H9 (cell line): ENCODE data around the gene LRMDA. TPM values are rescaled to one million over a fixed set of nuclear protein-coding genes. Genes with fewer than 3 reads are reported as not detected.

Source experiments
- DNase-seq: peaks from one replicate; pipeline ENCODE4 v3.0.0-alpha.2; 2017
- H2AFZ ChIP-seq: one replicate; pipeline ENCODE4 v1.6.1; 2013; ENCODE audit warnings: mild to moderate bottlenecking, low read length, control low read depth, moderate library complexity
- H2AK5ac ChIP-seq: 2 replicates; pipeline ENCODE4 v1.6.1; 2013; ENCODE audit warnings: low read length, control low read depth, mixed read lengths; ENCODE audit not compliant: insufficient read length
- H2BK120ac ChIP-seq: one replicate; pipeline ENCODE4 v1.6.1; 2013; ENCODE audit warnings: low read depth, mild to moderate bottlenecking, low read length, control low read depth, inconsistent platforms; ENCODE audit not compliant: poor library complexity, severe bottlenecking
- H2BK12ac ChIP-seq: 2 replicates; pipeline ENCODE4 v1.6.1; 2013; ENCODE audit warnings: low read length, control low read depth, mixed read lengths, low read depth; ENCODE audit not compliant: insufficient read length
- H2BK15ac ChIP-seq: 2 replicates; pipeline ENCODE4 v1.6.1; 2013; ENCODE audit warnings: low read depth, low read length, control low read depth
- H2BK20ac ChIP-seq: one replicate; pipeline ENCODE4 v1.6.1; 2013; ENCODE audit warnings: low read depth, mild to moderate bottlenecking, low read length, control low read depth, inconsistent platforms; ENCODE audit not compliant: poor library complexity, severe bottlenecking
- H2BK5ac ChIP-seq: 2 replicates; pipeline ENCODE4 v1.6.1; 2013; ENCODE audit warnings: low read length, control low read depth, mixed read lengths; ENCODE audit not compliant: insufficient read length
- H3K14ac ChIP-seq: 2 replicates; pipeline ENCODE4 v1.6.1; 2013; ENCODE audit warnings: low read length, control low read depth; ENCODE audit not compliant: insufficient read depth
- H3K18ac ChIP-seq: 2 replicates; pipeline ENCODE4 v1.6.1; 2013; ENCODE audit warnings: low read depth, mild to moderate bottlenecking, mixed read lengths, low read length, control low read depth; ENCODE audit not compliant: insufficient read length
- H3K23ac ChIP-seq: 2 replicates; pipeline ENCODE4 v1.6.1; 2013; ENCODE audit warnings: low read length, control low read depth, mixed read lengths, low read depth; ENCODE audit not compliant: insufficient read length
- H3K23me2 ChIP-seq: 2 replicates; pipeline ENCODE4 v1.6.1; 2013; ENCODE audit warnings: low read depth, mild to moderate bottlenecking, mixed read lengths, low read length, control low read depth; ENCODE audit not compliant: insufficient read length, poor library complexity, severe bottlenecking
- H3K27ac ChIP-seq: 2 replicates; pipeline ENCODE4 v1.5.1; 2013; ENCODE audit warnings: low read length, control low read depth, mixed read lengths, low read depth; ENCODE audit not compliant: insufficient read length
- H3K27me3 ChIP-seq: 2 replicates; pipeline ENCODE4 v1.6.1; 2013; ENCODE audit warnings: low read length, control low read depth, inconsistent platforms; ENCODE audit not compliant: insufficient read depth
- H3K4ac ChIP-seq: 2 replicates; pipeline ENCODE4 v1.6.1; 2013; ENCODE audit warnings: low read depth, mild to moderate bottlenecking, control low read depth, inconsistent platforms, low read length, moderate library complexity
- H3K4me1 ChIP-seq: 2 replicates; pipeline ENCODE4 v1.6.1; 2013; ENCODE audit warnings: low read length, control low read depth, inconsistent platforms; ENCODE audit not compliant: insufficient read depth
- H3K4me2 ChIP-seq: 2 replicates; pipeline ENCODE4 v1.6.1; 2013; ENCODE audit warnings: low read length, control low read depth, mixed read lengths; ENCODE audit not compliant: insufficient read length, insufficient read depth
- H3K56ac ChIP-seq: 2 replicates; pipeline ENCODE4 v1.6.1; 2013; ENCODE audit warnings: low read depth, mild to moderate bottlenecking, mixed read lengths, low read length, control low read depth; ENCODE audit not compliant: insufficient read length
- H3K79me1 ChIP-seq: 2 replicates; pipeline ENCODE4 v1.6.1; 2013; ENCODE audit warnings: low read depth, mild to moderate bottlenecking, moderate library complexity, low read length, control low read depth, inconsistent platforms; ENCODE audit not compliant: insufficient read depth, poor library complexity, severe bottlenecking
- H3K79me2 ChIP-seq: 2 replicates; pipeline ENCODE4 v1.6.1; 2013; ENCODE audit warnings: low read length, control low read depth, inconsistent platforms; ENCODE audit not compliant: insufficient read depth
- H3K9ac ChIP-seq: 2 replicates; pipeline ENCODE4 v1.6.1; 2013; ENCODE audit warnings: low read length, control low read depth, mixed read lengths; ENCODE audit not compliant: insufficient read length; ENCODE audit errors: extremely low read depth
- H3K9me3 ChIP-seq: one replicate; pipeline ENCODE4 v1.6.1; 2013; ENCODE audit warnings: low read depth, low read length, inconsistent platforms; ENCODE audit not compliant: control insufficient read depth
- H3T11ph ChIP-seq: one replicate; pipeline ENCODE4 v1.6.1; 2013; ENCODE audit warnings: mild to moderate bottlenecking, low read length, control low read depth, inconsistent platforms
- H4K20me1 ChIP-seq: one replicate; pipeline ENCODE4 v1.6.1; 2013; ENCODE audit not compliant: control insufficient read depth, insufficient read length, insufficient read depth
- H4K5ac ChIP-seq: 2 replicates; pipeline ENCODE4 v1.6.1; 2013; ENCODE audit warnings: low read depth, mild to moderate bottlenecking, mixed read lengths, low read length, control low read depth; ENCODE audit not compliant: insufficient read length
- H4K8ac ChIP-seq: replicated peaks from 2 replicates; pipeline ENCODE4 v1.6.1; 2013; ENCODE audit warnings: low read length, control low read depth, mixed read lengths, low read depth; ENCODE audit not compliant: insufficient read length
- H4K91ac ChIP-seq: 2 replicates; pipeline ENCODE4 v1.6.1; 2013; ENCODE audit warnings: low read depth, mild to moderate bottlenecking, moderate library complexity, mixed read lengths, low read length, control low read depth; ENCODE audit not compliant: insufficient read length
- H3K27ac Mint-ChIP-seq, 3 experiments: 2 replicates in 2 of 3; 3 replicates in 1 of 3; pipeline ENCODE4 v1.8.0; 2020 to 2021; ENCODE audit warnings: mixed read lengths in 3 of 3, mild to moderate bottlenecking in 1 of 3, moderate library complexity in 1 of 3
- H3K27me3 Mint-ChIP-seq: 2 replicates; pipeline ENCODE4 v1.8.0; 2021; ENCODE audit warnings: low read depth, mild to moderate bottlenecking, moderate library complexity, mixed read lengths
- H3K36me3 Mint-ChIP-seq, 3 experiments: 2 replicates in 2 of 3; 3 replicates in 1 of 3; pipeline ENCODE4 v1.8.0; 2020 to 2021; ENCODE audit warnings: low read depth in 3 of 3, mixed read lengths in 3 of 3; ENCODE audit not compliant: insufficient read depth in 1 of 3
- H3K4me1 Mint-ChIP-seq, 2 experiments: 2 replicates each; pipeline ENCODE4 v1.8.0; 2020; ENCODE audit warnings: mixed read lengths in 2 of 2
- H3K4me3 Mint-ChIP-seq, 2 experiments: 2 replicates in 1 of 2; 3 replicates in 1 of 2; pipeline ENCODE4 v1.8.0; 2020 to 2021; ENCODE audit warnings: mild to moderate bottlenecking in 2 of 2, mixed read lengths in 2 of 2, moderate library complexity in 1 of 2
- H3K9me3 Mint-ChIP-seq, 2 experiments: 2 replicates in 1 of 2; 3 replicates in 1 of 2; pipeline ENCODE4 v1.8.0; 2020; ENCODE audit warnings: mild to moderate bottlenecking in 2 of 2, mixed read lengths in 2 of 2, moderate library complexity in 1 of 2
- WGBS: extraction: QIAGEN DNeasy Blood & Tissue Kit; methylation state at CpG from one replicate; pipeline ENCODE4 v1.1.7; 2013; ENCODE audit warnings: missing lambda C conversion rate, low lambda C conversion rate, mixed read lengths; ENCODE audit not compliant: insufficient read length; ENCODE audit errors: extremely low coverage; 5-methylcytosine and 5-hydroxymethylcytosine counted together
- total RNA-seq: library from RNA; stranded (reverse); gene quantifications from 2 replicates; pipeline ENCODE4 v1.2.1, GENCODE V29; 2021
- TF ChIP-seq, protein P1 (sequence below): fragments of 200-600 bp; sonication (generic); conservative IDR thresholded peaks from 3 replicates; pipeline ENCODE4 v1.8.0; 2021; ENCODE audit warnings: antibody characterized with exemption, mild to moderate bottlenecking

The LRMDA gene
- total RNA-seq, 1 experiment from 2014 or later = 1.8 TPM

DNA sequence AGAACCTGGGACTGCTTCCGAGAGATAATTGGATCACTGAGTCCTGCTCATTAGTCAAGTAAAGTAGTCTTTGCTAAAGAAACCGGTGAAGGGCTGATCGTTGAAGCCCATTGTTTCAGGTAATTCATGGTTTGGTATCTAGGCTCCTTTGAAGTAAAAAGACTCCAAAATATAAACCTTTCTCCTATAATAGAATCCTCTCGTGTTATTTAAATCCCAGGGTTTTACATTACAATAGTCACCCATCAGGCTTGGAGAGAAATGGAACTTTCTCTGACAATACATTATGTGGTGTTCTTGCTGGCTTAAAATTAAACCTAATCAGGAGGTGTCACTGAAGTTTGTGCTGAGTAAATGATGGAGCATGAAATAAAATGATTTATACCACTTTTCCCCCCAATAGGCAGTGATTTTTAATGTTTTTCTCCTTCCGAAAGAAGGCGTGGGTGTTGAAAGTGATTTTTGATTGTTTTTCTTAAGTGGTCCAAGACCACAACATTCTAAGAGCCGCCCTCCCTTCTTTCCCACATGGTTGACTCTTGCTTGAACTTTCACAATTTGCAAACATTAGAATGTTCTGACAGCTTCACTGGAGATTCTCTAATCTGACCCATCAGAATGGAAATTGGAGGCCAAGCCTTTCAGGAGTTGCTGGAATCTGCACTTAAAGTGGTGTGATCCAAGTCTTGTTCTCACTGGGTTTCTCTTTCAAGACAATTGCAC, 44.2 kb downstream of the LRMDA start:
- no peaks in the 10 kb centered on the region; the same call in 1 of the 2 replicates for H3K27me3 ChIP-seq
- no peak overlapping the region for H4K5ac ChIP-seq
- no peaks in the 10 kb centered on the region for H3K79me1 ChIP-seq
- Mint-ChIP-seq H3K36me3 (peaks cover 0 to 16% (median 0%) of the 10 kb centered on the region in 3 experiments; a peak in 3 of 7 replicates), H3K27ac (no peak overlapping the region; a peak in 1 of 7 replicates), H3K27me3 (peaks cover 63% of the 10 kb centered on the region), H3K4me1 (peaks cover 26 to 27% of the 10 kb centered on the region in 2 experiments), H3K9me3 (peaks cover 3 to 5% of the 10 kb centered on the region in 2 experiments; a peak in 4 of 5 replicates), H3K4me3 (no peak overlapping the region)
- no peak overlapping the region for H3T11ph ChIP-seq
- no peaks in the 10 kb centered on the region for H3K23me2 ChIP-seq
- H4K20me1 ChIP-seq = no peaks in the 10 kb centered on the region
- H4K91ac ChIP-seq = no peak overlapping the region
- H3K4me2 ChIP-seq = no peak overlapping the region
- no peak overlapping the region for H3K14ac ChIP-seq
- DNase-seq = peak; percentile 3
- WGBS = no CpG with 5 or more reads among the region's 7 CpGs
- no peak overlapping the region for H3K18ac ChIP-seq
- TF ChIP-seq, protein P1, sequence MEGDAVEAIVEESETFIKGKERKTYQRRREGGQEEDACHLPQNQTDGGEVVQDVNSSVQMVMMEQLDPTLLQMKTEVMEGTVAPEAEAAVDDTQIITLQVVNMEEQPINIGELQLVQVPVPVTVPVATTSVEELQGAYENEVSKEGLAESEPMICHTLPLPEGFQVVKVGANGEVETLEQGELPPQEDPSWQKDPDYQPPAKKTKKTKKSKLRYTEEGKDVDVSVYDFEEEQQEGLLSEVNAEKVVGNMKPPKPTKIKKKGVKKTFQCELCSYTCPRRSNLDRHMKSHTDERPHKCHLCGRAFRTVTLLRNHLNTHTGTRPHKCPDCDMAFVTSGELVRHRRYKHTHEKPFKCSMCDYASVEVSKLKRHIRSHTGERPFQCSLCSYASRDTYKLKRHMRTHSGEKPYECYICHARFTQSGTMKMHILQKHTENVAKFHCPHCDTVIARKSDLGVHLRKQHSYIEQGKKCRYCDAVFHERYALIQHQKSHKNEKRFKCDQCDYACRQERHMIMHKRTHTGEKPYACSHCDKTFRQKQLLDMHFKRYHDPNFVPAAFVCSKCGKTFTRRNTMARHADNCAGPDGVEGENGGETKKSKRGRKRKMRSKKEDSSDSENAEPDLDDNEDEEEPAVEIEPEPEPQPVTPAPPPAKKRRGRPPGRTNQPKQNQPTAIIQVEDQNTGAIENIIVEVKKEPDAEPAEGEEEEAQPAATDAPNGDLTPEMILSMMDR = no peak
- no peak overlapping the region for H3K9ac ChIP-seq
- H3K4me1 ChIP-seq = peaks cover 10% of the 10 kb centered on the region; the same call in 1 of the 2 replicates
- H2AK5ac ChIP-seq = no peak overlapping the region
- no peak overlapping the region for H2BK12ac ChIP-seq
- no peak overlapping the region for H2BK120ac ChIP-seq
- no peak overlapping the region for H3K4ac ChIP-seq
- H3K56ac ChIP-seq = no peak overlapping the region
- H2AFZ ChIP-seq = no peak overlapping the region
- no peak overlapping the region for H4K8ac ChIP-seq
- no peak overlapping the region for H3K23ac ChIP-seq
- H2BK15ac ChIP-seq = no peak overlapping the region
- no peaks in the 10 kb centered on the region for H3K9me3 ChIP-seq
- H2BK20ac ChIP-seq = no peak overlapping the region
- no peak overlapping the region for H3K27ac ChIP-seq
- H3K79me2 ChIP-seq = no peaks in the 10 kb centered on the region
- H2BK5ac ChIP-seq = no peak overlapping the region
